Epithelial cell of esophagus (primary cell): ENCODE results near the gene SCAF8.

Source experiments
- DNase-seq: peaks from one replicate; pipeline ENCODE4 v3.0.0; 2010; ENCODE audit warnings: low read depth
- H3K4me3 ChIP-seq: 2 replicates; pipeline ENCODE4 v1.5.1; 2011; ENCODE audit warnings: mild to moderate bottlenecking, low read length, control low read depth
- CTCF ChIP-seq: IDR thresholded peaks from 2 replicates; pipeline ENCODE4 v1.5.1; 2011; ENCODE audit warnings: low read depth, mild to moderate bottlenecking, low read length, control low read depth, inconsistent platforms; ENCODE audit not compliant: insufficient read depth; ENCODE audit errors: missing control alignments

The SCAF8 gene

GRCh38 chr6:154782193-154782592, 49.0 kb downstream of the SCAF8 start:
- no peak overlapping the region for H3K4me3 ChIP-seq
- TF ChIP-seq CTCF: no peak
- DNase-seq: no peak

GRCh38 chr6:154783229-154783628, 50.0 kb downstream of the SCAF8 start:
- H3K4me3 ChIP-seq: no peak overlapping the region
- DNase-seq: no peak

GRCh38 chr6:154785075-154785474, 51.9 kb downstream of the SCAF8 start:
- no peak for DNase-seq
- no peak for TF ChIP-seq CTCF
- no peak overlapping the region for H3K4me3 ChIP-seq

More at GRCh38 chr6:154783229-154783628, 50.0 kb downstream of the SCAF8 start:
- no peak for TF ChIP-seq CTCF

- peak; percentile 44 for DNase-seq
- no peak overlapping the region for H3K4me3 ChIP-seq
- no peak for TF ChIP-seq CTCF
Observed at GRCh38 chr6:154786144-154786868, 53.1 kb downstream of the SCAF8 start.

GRCh38 chr6:154791556-154792317, 58.5 kb downstream of the SCAF8 start:
- no peak overlapping the region for H3K4me3 ChIP-seq
- peak; percentile 55 for DNase-seq
- no peak for TF ChIP-seq CTCF

GRCh38 chr6:154792325-154792724, 59.1 kb downstream of the SCAF8 start:
- no peak for DNase-seq
- H3K4me3 ChIP-seq: no peak overlapping the region

More at GRCh38 chr6:154792325-154792724, 59.1 kb downstream of the SCAF8 start:
- TF ChIP-seq CTCF: no peak
